Measurements from ENCODE around the gene BDH2.

GRCh38 chr4:103075435-103075893 is 24.2 kb downstream of the BDH2 start:
- TF ChIP-seq CTCF (IDR thresholded peaks at IDR 0.05) (no peak), ZFX (IDR thresholded peaks at IDR 0.05; ENCODE audit: borderline replicate concordance) (no peak)
